Gastroesophageal sphincter (tissue), 4 donors: ENCODE measurements around the gene PRR15. TPM values are rescaled to one million over a fixed set of nuclear protein-coding genes. Genes with fewer than 3 reads are reported as not detected.

Source experiments
- ATAC-seq: fragments of 150-250 bp; one replicate; pipeline ENCODE4 v1.9.1; 2016; ENCODE audit warnings: mild to moderate bottlenecking, moderate library complexity
- H3K27ac ChIP-seq, 4 donors: fragments of 200-600 bp; sonication (generic) in 3 of 4; 1 replicate in 3 of 4; 2 replicates in 1 of 4; pipeline ENCODE4 v1.5.1; 2016 to 2019
- H3K27me3 ChIP-seq: fragments of 200-600 bp; sonication (generic); one replicate; pipeline ENCODE4 v1.5.1; 2019
- H3K36me3 ChIP-seq, 2 donors: fragments of 200-600 bp; sonication (generic); one replicate each; pipeline ENCODE4 v1.5.1; 2019; ENCODE audit warnings: control low read depth in 1 of 2
- H3K4me1 ChIP-seq, 3 donors: fragments of 200-600 bp; sonication (generic); 1 replicate in 2 of 3; 2 replicates in 1 of 3; pipeline ENCODE4 v1.5.1; 2016 to 2019; ENCODE audit warnings: control low read depth in 2 of 3
- H3K4me3 ChIP-seq, 2 donors: fragments of 200-600 bp; sonication (generic); one replicate each; pipeline ENCODE4 v1.5.1; 2019; ENCODE audit warnings: mild to moderate bottlenecking in 1 of 2, moderate library complexity in 1 of 2
- H3K9me3 ChIP-seq, 3 donors: fragments of 200-600 bp; sonication (generic); one replicate each; pipeline ENCODE4 v1.5.1; 2017 to 2019; ENCODE audit warnings: control low read depth in 2 of 3
- CTCF ChIP-seq, 4 experiments: fragments of 200-600 bp in 2 of 4; fragments of 450-650 bp in 2 of 4; sonication (generic) in 1 of 4; IDR thresholded peaks; one replicate each; pipeline ENCODE4 v1.5.1; 2017 to 2019; ENCODE audit warnings: antibody characterized with exemption in 4 of 4, mild to moderate bottlenecking in 2 of 4, moderate library complexity in 2 of 4
- EP300 ChIP-seq: sonication (generic); formaldehyde crosslinking; IDR thresholded peaks from one replicate; pipeline ENCODE4 v1.6.1; 2017; ENCODE audit warnings: antibody characterized with exemption, mild to moderate bottlenecking
- POLR2A ChIP-seq, 2 donors: fragments of 450-650 bp; IDR thresholded peaks; one replicate each; pipeline ENCODE4 v1.6.1; 2017; ENCODE audit warnings: antibody characterized with exemption in 2 of 2, mild to moderate bottlenecking in 2 of 2, moderate library complexity in 1 of 2
- POLR2AphosphoS5 ChIP-seq: sonication (generic); formaldehyde crosslinking; IDR thresholded peaks from one replicate; pipeline ENCODE4 v1.6.1; 2017; ENCODE audit warnings: antibody characterized with exemption
- WGBS, 2 donors: methylation state at CpG; one replicate each; pipeline ENCODE4 v1.1.5; 2018; ENCODE audit warnings: low coverage in 1 of 2; 5-methylcytosine and 5-hydroxymethylcytosine counted together
- total RNA-seq, 4 donors: library from RNA; depleted of rRNA; stranded (reverse); fragments of >200 nt; gene quantifications; one replicate each; pipeline ENCODE4 v1.1.0, GENCODE V29; 2016

PRR15 gene
- total RNA-seq, 4 donors from 2014 or later = 0.35 TPM; not detected in 3

- peaks cover 26% of the 10 kb centered on the region for H3K27me3 ChIP-seq
- no peak overlapping the region for H3K27ac ChIP-seq
- H3K36me3 ChIP-seq = no peaks in the 10 kb centered on the region
- no peaks in the 10 kb centered on the region for H3K4me1 ChIP-seq
- H3K9me3 ChIP-seq = peaks cover 0 to 10% (median 0%) of the 10 kb centered on the region in 3 donors
- ATAC-seq = no peak
- no peak overlapping the region for H3K4me3 ChIP-seq
- 80 to 96% methylated on average over 3 of the region's 3 CpGs for WGBS, 2 donors
- no peak for TF ChIP-seq POLR2A (IDR thresholded peaks at IDR 0.05)
- no peak for TF ChIP-seq CTCF (IDR thresholded peaks at IDR 0.05)
- TF ChIP-seq POLR2AphosphoS5 = no peak
- TF ChIP-seq EP300 = no peak
Observed at GRCh38 chr7:29555061-29555460, 8.6 kb upstream of the PRR15 start.

GRCh38 chr7:29556405-29557195 lies 7.0 kb upstream of the PRR15 start:
- Histone ChIP-seq H3K36me3 (no peaks in the 10 kb centered on the region), H3K9me3 (peaks cover 0 to 10% (median 0%) of the 10 kb centered on the region in 3 donors), H3K27me3 (peaks cover 38% of the 10 kb centered on the region), H3K4me1 (no peaks in the 10 kb centered on the region), H3K27ac (no peak overlapping the region), H3K4me3 (no peak overlapping the region)
- TF ChIP-seq EP300 = no peak
- TF ChIP-seq POLR2A (IDR thresholded peaks at IDR 0.05) = no peak
- TF ChIP-seq CTCF (IDR thresholded peaks at IDR 0.05) = no peak
- TF ChIP-seq POLR2AphosphoS5 = no peak
- 77 to 83% methylated on average over 8 to 9 of the region's 9 CpGs for WGBS, 2 donors
- no peak for ATAC-seq

- Histone ChIP-seq H3K27me3 (peaks cover 51% of the 10 kb centered on the region), H3K36me3 (no peaks in the 10 kb centered on the region)
- ATAC-seq = no peak
Observed at GRCh38 chr7:29557954-29558353, 5.7 kb upstream of the PRR15 start.

GRCh38 chr7:29561271-29561670 lies 2.4 kb upstream of the PRR15 start:
- TF ChIP-seq EP300 (no peak), POLR2A (IDR thresholded peaks at IDR 0.05) (no peak)
- Histone ChIP-seq H3K27ac (no peak overlapping the region), H3K9me3 (no peaks in the 10 kb centered on the region), H3K36me3 (no peaks in the 10 kb centered on the region), H3K4me1 (peaks cover 0 to 37% (median 11%) of the 10 kb centered on the region in 3 donors), H3K4me3 (no peak overlapping the region), H3K27me3 (peaks cover 83% of the 10 kb centered on the region)
- no peak for ATAC-seq
- 83 to 84% methylated on average over 6 to 7 of the region's 7 CpGs for WGBS, 2 donors

More at GRCh38 chr7:29557954-29558353, 5.7 kb upstream of the PRR15 start:
- peaks cover 0 to 5% (median 0%) of the 10 kb centered on the region in 3 donors for H3K4me1 ChIP-seq
- no peak overlapping the region for H3K4me3 ChIP-seq
- 45 to 50% methylated on average over 3 of the region's 3 CpGs for WGBS, 2 donors
- no peak overlapping the region for H3K27ac ChIP-seq
- peaks cover 0 to 10% (median 0%) of the 10 kb centered on the region in 3 donors for H3K9me3 ChIP-seq
- no peak for TF ChIP-seq EP300
- no peak for TF ChIP-seq CTCF (IDR thresholded peaks at IDR 0.05)
- no peak for TF ChIP-seq POLR2AphosphoS5
- TF ChIP-seq POLR2A (IDR thresholded peaks at IDR 0.05) = no peak

- ATAC-seq = no peak
- Histone ChIP-seq H3K36me3 (no peaks in the 10 kb centered on the region), H3K4me3 (no peak overlapping the region), H3K4me1 (peaks cover 0 to 43% (median 15%) of the 10 kb centered on the region in 3 donors), H3K27ac (no peak overlapping the region), H3K9me3 (no peaks in the 10 kb centered on the region), H3K27me3 (peaks cover 87% of the 10 kb centered on the region)
- no peak for TF ChIP-seq CTCF (IDR thresholded peaks at IDR 0.05)
- no peak for TF ChIP-seq EP300
- WGBS, 2 donors = 81 to 100% methylated on average over 1 to 5 of the region's 6 CpGs
Observed at GRCh38 chr7:29562307-29562706, 1.3 kb upstream of the PRR15 start.
